NCI-H82 treated with DMSO at 0.1 percent for 48 hours (cell line): Measurements from ENCODE around the gene ST3GAL6.
A peak's percentile ranks its signal among the peaks of the same experiment; 100 is the strongest.
"Not testable (repeated sequence)": the region's sequence is repeated elsewhere in the genome, so short reads cannot be mapped to it uniquely, and the experiment has no call there.

ENCODE experiments used
- DNase-seq: peaks from one replicate; lab custom pipeline; 2025; ENCODE audit not compliant: unreplicated experiment; lab: John Stamatoyannopoulos, UW

ST3GAL6 gene

GRCh38 chr3:98799479-98799878 lies 36.3 kb downstream of the ST3GAL6 start:
- no peak for DNase-seq

- DNase-seq = no peak
Measured at GRCh38 chr3:98800401-98800800, 37.3 kb downstream of the ST3GAL6 start.

- no peak for DNase-seq
Measured at GRCh38 chr3:98801043-98801747, 38.1 kb downstream of the ST3GAL6 start.

- DNase-seq = no peak
Measured at GRCh38 chr3:98805571-98805970, 42.4 kb downstream of the ST3GAL6 start.

GRCh38 chr3:98806521-98806920 lies 43.4 kb downstream of the ST3GAL6 start:
- DNase-seq = no peak

- no peak for DNase-seq
Measured at GRCh38 chr3:98807011-98807410, 43.9 kb downstream of the ST3GAL6 start.

GRCh38 chr3:98807561-98807960 lies 44.4 kb downstream of the ST3GAL6 start:
- no peak for DNase-seq

GRCh38 chr3:98808071-98808470 lies 44.9 kb downstream of the ST3GAL6 start:
- DNase-seq = no peak

GRCh38 chr3:98809557-98809956 lies 46.4 kb downstream of the ST3GAL6 start:
- no peak for DNase-seq

- no peak for DNase-seq
Measured at GRCh38 chr3:98811048-98811447, 47.9 kb downstream of the ST3GAL6 start.

GRCh38 chr3:98812851-98813374 lies 49.8 kb downstream of the ST3GAL6 start:
- DNase-seq = peak; percentile 41

- no peak for DNase-seq
Measured at GRCh38 chr3:98814817-98815420, 51.8 kb downstream of the ST3GAL6 start.

GRCh38 chr3:98817547-98818041 lies 54.5 kb downstream of the ST3GAL6 start:
- peak; percentile 42 for DNase-seq

- no peak for DNase-seq
Measured at GRCh38 chr3:98821063-98821462, 57.9 kb downstream of the ST3GAL6 start.

GRCh38 chr3:98823791-98824190 lies 60.7 kb downstream of the ST3GAL6 start:
- DNase-seq = no peak

- no peak for DNase-seq
Measured at GRCh38 chr3:98824256-98824655, 61.1 kb downstream of the ST3GAL6 start.

- peak; percentile 8 for DNase-seq
Measured at GRCh38 chr3:98826126-98826525, 63.0 kb downstream of the ST3GAL6 start.

GRCh38 chr3:98827221-98827920 lies 64.2 kb downstream of the ST3GAL6 start:
- DNase-seq = peak; percentile 73

GRCh38 chr3:98829246-98829832 lies 66.2 kb downstream of the ST3GAL6 start:
- no peak for DNase-seq

- DNase-seq = not testable (repeated sequence)
Measured at GRCh38 chr3:98831060-98831459, 67.9 kb downstream of the ST3GAL6 start.

- DNase-seq = no peak
Measured at GRCh38 chr3:98839846-98840245, 76.7 kb downstream of the ST3GAL6 start.
